T-helper 1 cell treated with Interleukin-12 subunit alpha and Interleukin-12 subunit beta and Interleukin-4 antibody, amounts not matched to agents 30 ng/mL and 1 ng/mL, for 36 hours (primary cell): ENCODE data around the gene CACNA1G. TPM values are rescaled to one million over a fixed set of nuclear protein-coding genes. Genes with fewer than 3 reads are reported as not detected.

ENCODE experiments used
- intact Hi-C: fragments of 100-400 bp; cut with micrococcal nuclease; formaldehyde crosslinking; loops from one replicate; pipeline ENCODE4 v1.15.1; 2024
- total RNA-seq: library from RNA; stranded (reverse); gene quantifications from 2 replicates; pipeline ENCODE4 v1.2.3, GENCODE V29; 2022

CACNA1G gene
- total RNA-seq, 1 donor from 2014 or later = not detected

DNA sequence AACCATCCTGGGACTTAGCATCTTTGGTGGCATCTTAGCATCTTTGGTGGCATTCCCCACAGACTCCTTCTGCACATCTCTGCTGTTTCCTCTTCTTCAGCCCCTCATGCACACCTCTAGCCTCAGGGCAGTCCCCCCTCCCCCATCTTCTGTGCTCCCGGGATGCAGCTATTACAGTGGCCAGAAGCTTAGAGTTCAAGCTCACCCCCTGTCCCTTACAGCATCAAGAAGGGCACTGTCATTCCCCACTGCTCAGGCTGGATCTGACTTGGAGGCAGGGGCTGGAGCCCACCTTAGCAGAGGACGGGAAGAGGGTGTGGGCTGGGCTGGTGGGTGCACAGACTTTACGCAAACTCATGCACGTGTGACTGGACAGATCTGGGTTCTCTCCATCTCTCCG, 27.3 kb upstream of the CACNA1G start:
- intact Hi-C loops = no loop called here

- intact Hi-C loops = no loop called here
Measured at GRCh38 chr17:50533720-50534148, 26.8 kb upstream of the CACNA1G start.

DNA sequence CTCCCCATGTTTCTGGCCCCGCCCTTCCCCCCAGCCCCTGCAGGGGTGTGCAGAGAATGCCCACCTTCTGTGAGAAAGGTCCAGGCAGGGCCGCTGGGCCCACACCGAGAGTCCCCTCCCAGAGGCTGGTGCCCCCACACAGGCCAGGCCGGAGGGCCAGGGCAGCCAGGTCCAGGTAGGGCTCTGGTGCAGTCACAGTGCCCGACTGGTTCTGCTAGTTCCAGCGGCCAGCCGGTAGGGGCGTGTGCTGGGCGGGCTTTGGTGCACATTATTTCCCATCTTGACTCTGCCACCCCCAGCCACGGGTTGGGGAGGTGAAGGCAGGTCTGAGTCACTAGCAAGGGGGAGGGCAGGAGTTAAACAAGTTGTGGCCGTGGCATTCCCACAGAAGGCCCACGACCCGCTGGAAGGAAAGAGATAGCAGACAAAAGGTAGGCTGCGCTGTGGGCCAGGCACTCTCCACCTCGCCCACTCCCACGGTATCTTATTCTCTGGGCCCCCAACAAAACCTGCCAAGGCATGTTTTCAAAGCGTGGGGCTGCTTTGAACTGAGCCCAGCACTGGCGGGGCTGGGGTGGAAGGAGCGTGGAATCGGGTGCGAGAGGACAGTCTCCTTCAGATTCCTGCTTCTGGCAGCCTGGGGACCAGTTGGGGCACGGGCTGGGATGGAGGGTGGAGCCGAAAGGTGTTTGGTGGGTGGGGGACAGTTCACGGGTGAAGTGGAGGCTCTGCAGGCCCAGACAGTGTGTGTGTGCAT, 26.1 kb upstream of the CACNA1G start:
- intact Hi-C loops = no loop called here

DNA sequence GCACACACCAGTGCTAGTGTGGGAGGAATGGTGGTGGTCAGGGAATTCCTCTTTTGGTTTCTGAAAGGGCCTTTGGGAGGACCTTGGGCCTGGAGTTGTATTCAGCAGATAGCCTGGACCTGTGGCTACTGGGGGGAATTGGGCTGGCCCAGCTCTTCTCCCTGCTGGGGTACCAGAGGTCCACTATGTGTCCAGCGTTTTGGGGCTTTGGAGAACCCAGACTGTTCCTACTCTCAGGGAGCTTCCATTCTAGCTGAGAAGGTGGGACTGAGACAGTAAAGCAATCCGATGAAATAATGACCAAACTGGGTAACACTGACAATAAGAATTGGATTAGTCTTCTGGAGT, 25.6 kb upstream of the CACNA1G start:
- intact Hi-C loops = no loop called here

- intact Hi-C loops = no loop called here
Measured at GRCh38 chr17:50535407-50535806, 25.1 kb upstream of the CACNA1G start.

GRCh38 chr17:50536683-50537646, 23.6 kb upstream of the CACNA1G start:
- intact Hi-C loops = no loop called here

DNA sequence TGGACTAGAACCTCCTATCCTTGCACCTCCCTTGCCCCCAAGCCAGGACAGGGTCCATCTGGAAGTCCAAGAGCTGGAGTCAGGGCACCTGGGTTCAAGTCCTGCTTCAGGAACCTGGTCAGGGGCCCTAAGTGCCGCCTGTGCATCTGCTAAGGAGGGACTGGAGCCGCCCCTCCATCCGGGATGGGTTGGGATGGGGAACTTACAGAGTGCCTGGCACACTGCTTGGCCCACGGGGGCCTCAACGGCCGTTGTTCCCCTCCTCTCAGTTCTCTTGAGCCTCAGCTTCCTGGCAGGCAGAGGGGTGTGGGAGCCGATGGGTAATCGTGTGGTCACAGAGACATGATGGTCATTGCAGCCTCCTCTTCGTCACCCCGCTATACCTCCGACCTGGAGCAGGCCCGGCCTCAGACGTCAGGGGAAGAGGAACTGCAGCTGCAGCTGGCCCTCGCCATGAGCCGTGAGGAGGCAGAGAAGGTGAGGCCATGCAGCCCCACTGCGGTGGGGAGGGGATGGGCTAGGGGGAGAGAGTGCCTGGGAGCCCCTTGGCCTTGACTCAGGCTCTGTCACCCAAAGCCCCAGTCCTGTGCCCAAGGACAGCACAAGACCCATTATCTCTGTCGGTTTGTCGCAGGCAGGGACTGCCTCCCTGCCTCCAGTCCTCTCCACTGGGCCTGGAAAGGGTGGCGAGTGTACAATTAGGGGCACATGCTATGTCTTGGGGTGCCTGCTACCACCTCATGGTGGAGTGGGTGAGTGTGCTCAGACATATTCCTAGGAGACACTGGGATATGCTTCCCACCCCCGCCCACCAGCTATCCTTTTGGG, 22.6 kb upstream of the CACNA1G start:
- intact Hi-C loops = no loop called here

- intact Hi-C loops = no loop called here
Measured at GRCh38 chr17:50538549-50539410, 21.7 kb upstream of the CACNA1G start.

GRCh38 chr17:50539762-50540559, 20.6 kb upstream of the CACNA1G start:
- intact Hi-C loops = loop anchor here (10.0 kb wide), 1 partner anchor 715 kb away; no protein-coding TSS in a partner anchor

GRCh38 chr17:50540560-50541401, 19.7 kb upstream of the CACNA1G start:
- intact Hi-C loops = loop anchor here (10.0 kb wide), 1 partner anchor 714 kb away; no protein-coding TSS in a partner anchor

DNA sequence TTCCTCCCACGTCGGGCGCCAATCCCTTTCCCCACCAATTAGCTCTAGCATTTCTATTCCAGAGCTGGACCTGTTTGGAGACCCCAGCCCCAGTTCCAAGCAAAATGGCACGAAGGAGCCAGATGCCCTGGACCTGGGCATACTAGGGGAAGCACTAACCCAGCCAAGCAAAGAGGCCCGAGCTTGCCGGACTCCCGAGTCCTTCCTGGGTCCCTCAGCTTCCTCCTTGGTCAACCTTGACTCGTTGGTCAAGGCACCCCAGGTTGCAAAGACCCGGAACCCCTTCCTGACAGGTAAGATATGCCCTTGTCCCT, 19.2 kb upstream of the CACNA1G start:
- intact Hi-C loops = loop anchor here (10.0 kb wide), 1 partner anchor 713 kb away; no protein-coding TSS in a partner anchor

GRCh38 chr17:50541716-50542688, 18.5 kb upstream of the CACNA1G start:
- intact Hi-C loops = loop anchor here (1.0 to 10.0 kb wide), 8 partner anchors 18 to 713 kb away; partner anchors contain the start of genes ACSF2, CACNA1G, LUC7L3 and RSAD1

- intact Hi-C loops = loop anchor here (1.0 to 10.0 kb wide), 8 partner anchors 17 to 712 kb away; partner anchors contain the start of genes ACSF2, CACNA1G, LUC7L3 and RSAD1
Measured at GRCh38 chr17:50542795-50543774, 17.4 kb upstream of the CACNA1G start.

GRCh38 chr17:50544516-50544915, 16.0 kb upstream of the CACNA1G start:
- intact Hi-C loops = loop anchor here (10.0 kb wide), 1 partner anchor 710 kb away; no protein-coding TSS in a partner anchor

GRCh38 chr17:50545311-50545710, 15.2 kb upstream of the CACNA1G start:
- intact Hi-C loops = loop anchor here (10.0 kb wide), 1 partner anchor 709 kb away; no protein-coding TSS in a partner anchor

DNA sequence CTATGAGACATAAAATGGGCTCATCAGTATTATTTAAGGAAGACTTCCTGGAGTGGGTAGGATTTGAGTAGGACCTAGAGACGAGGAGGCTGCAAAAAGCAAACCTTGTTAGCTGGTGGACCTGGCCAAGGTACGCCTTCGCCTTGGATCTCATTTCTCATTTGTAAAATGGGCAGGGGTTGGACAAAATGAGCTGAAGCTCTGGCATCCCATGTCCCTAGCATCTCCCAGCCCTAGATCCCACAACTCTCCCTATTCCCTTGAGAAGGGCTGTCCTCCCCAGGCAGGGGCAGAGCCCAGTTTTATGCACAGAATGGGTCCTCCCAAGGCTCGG, 13.8 kb upstream of the CACNA1G start:
- intact Hi-C loops = loop anchor here (1.0 to 10.0 kb wide), 11 partner anchors 14 to 708 kb away; partner anchors contain the start of genes CACNA1G and NME1
